Subcutaneous abdominal adipose tissue (tissue), 5 donors: Measurements from ENCODE around the gene NET1.
A peak's percentile ranks its signal among the peaks of the same experiment; 100 is the strongest.

Source experiments
- H3K27ac ChIP-seq: one replicate; pipeline ENCODE4 v1.7.0; 2013; ENCODE audit warnings: low read depth, mild to moderate bottlenecking, inconsistent platforms, low read length, moderate library complexity
- H3K27me3 ChIP-seq, 5 donors: one replicate each; pipeline ENCODE4 v1.7.0; 2013; ENCODE audit warnings: low read length in 5 of 5, inconsistent platforms in 1 of 5; ENCODE audit not compliant: control insufficient read depth in 5 of 5, insufficient read depth in 4 of 5
- H3K36me3 ChIP-seq, 5 donors: one replicate each; pipeline ENCODE4 v1.7.0; 2013; ENCODE audit warnings: low read length in 5 of 5; ENCODE audit not compliant: control insufficient read depth in 5 of 5, insufficient read depth in 5 of 5
- H3K4me1 ChIP-seq, 5 donors: one replicate each; pipeline ENCODE4 v1.7.0; 2013; ENCODE audit warnings: low read length in 5 of 5, mild to moderate bottlenecking in 3 of 5, moderate library complexity in 1 of 5; ENCODE audit not compliant: control insufficient read depth in 5 of 5, insufficient read depth in 5 of 5
- H3K4me3 ChIP-seq, 5 donors: one replicate each; pipeline ENCODE4 v1.7.0; 2013; ENCODE audit warnings: low read length in 5 of 5, low read depth in 1 of 5
- H3K9ac ChIP-seq, 5 donors: one replicate each; pipeline ENCODE4 v1.7.0; 2013; ENCODE audit warnings: low read length in 5 of 5, mild to moderate bottlenecking in 4 of 5, moderate library complexity in 3 of 5
- H3K9me3 ChIP-seq, 5 donors: one replicate each; pipeline ENCODE4 v1.7.0; 2013; ENCODE audit warnings: low read length in 5 of 5; ENCODE audit not compliant: control insufficient read depth in 5 of 5
- donor health status: healthy.
- donor health status: healthy.
- donor health status: healthy.
- donor health status: healthy.
- donor health status: healthy.

Gene NET1

DNA sequence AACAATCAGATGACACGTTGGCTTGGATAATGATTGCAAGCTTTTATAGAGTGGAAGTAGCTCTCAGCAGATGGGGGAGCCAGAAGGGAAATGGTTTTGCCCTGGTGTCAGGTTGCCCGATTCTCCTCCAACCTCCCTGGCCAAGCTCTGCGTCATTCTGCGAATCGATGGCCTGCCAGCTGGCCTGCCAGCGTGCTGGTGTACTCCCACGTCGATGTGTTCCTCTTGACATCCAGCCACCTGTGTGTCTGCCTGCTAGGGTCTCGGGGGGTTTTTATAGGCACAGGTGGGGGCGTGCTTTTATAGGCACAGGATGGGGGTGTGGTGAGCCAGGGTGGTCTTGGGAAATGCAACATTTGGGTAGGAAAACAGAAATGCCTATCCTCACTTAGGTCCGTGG, 4.6 kb downstream of the NET1 start:
- peaks cover 0 to 5% (median 3%) of the 10 kb centered on the region in 5 donors for H3K9me3 ChIP-seq
- no peaks in the 10 kb centered on the region for H3K27me3 ChIP-seq
- no peak overlapping the region for H3K9ac ChIP-seq
- H3K4me3 ChIP-seq, result no peak overlapping the region
- no peak overlapping the region for H3K27ac ChIP-seq
- H3K36me3 ChIP-seq, result no peaks in the 10 kb centered on the region
- peaks cover 0 to 17% (median 13%) of the 10 kb centered on the region in 5 donors for H3K4me1 ChIP-seq

DNA sequence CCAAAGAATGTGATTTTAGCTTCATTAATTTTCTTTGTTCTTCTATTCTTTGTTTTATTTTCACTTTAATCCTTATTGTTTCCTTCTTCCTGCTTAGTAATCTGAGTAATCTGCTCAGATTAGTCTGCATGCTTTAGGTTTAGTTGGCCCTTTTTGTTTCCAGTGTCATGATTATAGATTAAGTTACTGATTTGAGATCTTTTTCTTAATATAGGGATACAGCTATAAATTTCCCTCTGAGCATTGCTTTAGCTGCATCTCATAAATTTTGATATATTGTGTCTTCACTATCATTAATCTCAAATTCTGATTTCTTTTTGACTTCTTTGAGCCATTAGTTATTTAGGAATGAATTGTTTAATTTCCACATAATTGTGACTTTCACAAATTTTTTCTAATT, 6.2 kb downstream of the NET1 start:
- no peaks in the 10 kb centered on the region for H3K27me3 ChIP-seq
- no peak overlapping the region for H3K27ac ChIP-seq
- H3K4me1 ChIP-seq, result peaks cover 0 to 11% (median 4%) of the 10 kb centered on the region in 5 donors
- no peak overlapping the region for H3K4me3 ChIP-seq
- peaks cover 0 to 5% (median 3%) of the 10 kb centered on the region in 5 donors for H3K9me3 ChIP-seq
- H3K36me3 ChIP-seq, result no peaks in the 10 kb centered on the region
- no peak overlapping the region for H3K9ac ChIP-seq

DNA sequence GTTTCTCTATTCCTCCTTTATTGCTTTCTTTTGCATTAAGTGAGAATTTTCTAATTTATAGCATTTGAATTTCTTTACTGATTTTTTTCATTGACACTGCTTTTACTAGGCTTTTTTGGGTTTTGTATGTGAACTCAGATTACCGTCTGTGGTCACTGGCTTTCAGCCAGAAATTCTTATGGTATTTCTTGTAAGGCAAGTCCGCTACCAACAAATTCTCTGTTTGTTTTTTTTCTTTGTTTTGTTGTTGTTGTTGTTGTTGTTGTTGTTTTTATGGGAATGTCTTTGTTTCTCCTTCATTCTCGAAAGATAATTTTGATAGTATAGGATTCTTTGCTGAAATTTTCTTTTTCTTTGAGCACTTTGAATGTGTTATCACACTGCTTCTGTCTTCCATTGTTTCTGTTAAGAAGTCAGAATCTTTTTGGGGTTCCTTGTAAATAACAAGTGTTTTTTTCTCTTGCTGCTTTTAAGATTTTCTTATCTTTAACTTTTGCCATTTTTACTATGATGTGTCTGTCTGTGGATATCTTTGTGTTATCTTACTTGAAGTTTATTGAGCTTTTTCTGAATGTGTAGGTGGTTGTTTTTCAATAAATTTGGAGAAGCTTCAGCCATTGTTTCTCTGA, 7.2 kb downstream of the NET1 start:
- Histone ChIP-seq H3K36me3 (no peaks in the 10 kb centered on the region), H3K9me3 (peaks cover 0 to 5% (median 3%) of the 10 kb centered on the region in 5 donors), H3K27ac (no peak overlapping the region), H3K4me1 (peaks cover 0 to 11% (median 6%) of the 10 kb centered on the region in 5 donors), H3K9ac (no peak overlapping the region), H3K4me3 (no peak overlapping the region), H3K27me3 (no peaks in the 10 kb centered on the region)

DNA sequence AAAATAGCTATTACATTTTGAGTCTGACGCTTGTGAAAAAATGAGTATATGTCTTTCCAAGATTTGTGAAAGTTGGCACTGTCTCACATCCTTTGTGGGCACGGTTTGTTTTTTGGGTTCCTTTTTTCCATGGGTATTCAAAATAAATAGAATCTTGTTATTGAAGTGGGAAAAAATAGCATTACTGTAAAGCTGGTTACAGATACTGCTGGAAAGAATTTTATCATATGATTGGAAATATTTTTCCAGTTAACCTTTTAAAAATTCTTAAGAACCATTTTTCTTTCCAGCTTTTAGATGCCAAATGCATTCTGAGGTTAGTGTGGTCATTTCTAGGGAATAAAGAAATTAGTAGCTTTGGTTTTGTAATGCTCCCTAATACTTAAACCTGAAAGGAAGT, 11.4 kb downstream of the NET1 start:
- Histone ChIP-seq H3K4me3 (no peak overlapping the region), H3K27me3 (no peaks in the 10 kb centered on the region), H3K9ac (peak overlapping the region in 1 of 5 donors; percentile 32), H3K27ac (no peak overlapping the region), H3K4me1 (peaks cover 0 to 11% (median 9%) of the 10 kb centered on the region in 5 donors), H3K36me3 (no peaks in the 10 kb centered on the region), H3K9me3 (peaks cover 0 to 3% (median 0%) of the 10 kb centered on the region in 5 donors)

DNA sequence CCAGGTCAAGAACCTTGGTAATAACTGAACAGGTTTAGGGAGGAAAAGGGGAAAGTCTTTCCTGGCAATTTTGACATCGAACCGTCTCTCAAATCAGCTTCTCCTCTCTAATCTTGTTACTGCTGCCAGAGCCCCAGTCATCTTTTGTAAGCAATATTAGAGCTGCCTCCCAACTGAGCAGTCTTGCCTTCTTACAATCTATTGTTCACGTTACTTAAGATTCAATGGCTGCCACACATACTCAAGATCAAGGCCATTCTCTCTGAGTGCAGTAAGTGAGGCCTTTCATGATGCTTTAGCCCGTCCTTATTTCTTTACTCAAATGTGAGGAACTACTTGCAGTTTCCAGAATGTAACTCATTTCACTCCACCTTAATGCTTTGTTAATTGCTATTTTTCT, 12.4 kb downstream of the NET1 start:
- Histone ChIP-seq H3K4me3 (no peak overlapping the region), H3K9me3 (no peaks in the 10 kb centered on the region), H3K27me3 (no peaks in the 10 kb centered on the region), H3K36me3 (peaks cover 0 to 4% (median 0%) of the 10 kb centered on the region in 5 donors), H3K4me1 (peaks cover 0 to 11% (median 9%) of the 10 kb centered on the region in 5 donors), H3K27ac (no peak overlapping the region), H3K9ac (no peak overlapping the region)

DNA sequence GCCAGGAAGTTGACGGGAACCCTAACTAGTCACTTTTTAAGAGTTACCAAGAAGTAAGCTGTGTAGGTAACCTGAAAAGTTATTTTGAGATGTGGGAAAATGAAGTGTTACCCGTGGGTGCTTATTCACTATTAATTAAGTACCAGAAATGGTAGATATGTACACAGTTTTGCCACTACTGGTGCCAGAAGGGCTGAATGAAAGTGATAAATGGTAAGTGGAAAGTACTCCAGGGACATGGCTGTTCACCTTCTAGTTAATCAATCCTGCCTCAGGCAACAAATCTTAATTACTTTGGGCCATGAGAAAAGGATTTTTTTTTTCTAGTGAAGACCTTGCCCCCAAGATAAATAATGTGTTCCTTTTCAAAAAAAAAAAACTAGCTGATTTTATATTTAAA, 15.8 kb downstream of the NET1 start:
- Histone ChIP-seq H3K9me3 (peaks cover 0 to 3% (median 0%) of the 10 kb centered on the region in 5 donors), H3K4me1 (peaks cover 0 to 14% (median 9%) of the 10 kb centered on the region in 5 donors), H3K36me3 (peaks cover 0 to 4% (median 0%) of the 10 kb centered on the region in 5 donors), H3K9ac (peak overlapping the region in 1 of 5 donors; percentile 39), H3K4me3 (no peak overlapping the region), H3K27ac (no peak overlapping the region), H3K27me3 (no peaks in the 10 kb centered on the region)

DNA sequence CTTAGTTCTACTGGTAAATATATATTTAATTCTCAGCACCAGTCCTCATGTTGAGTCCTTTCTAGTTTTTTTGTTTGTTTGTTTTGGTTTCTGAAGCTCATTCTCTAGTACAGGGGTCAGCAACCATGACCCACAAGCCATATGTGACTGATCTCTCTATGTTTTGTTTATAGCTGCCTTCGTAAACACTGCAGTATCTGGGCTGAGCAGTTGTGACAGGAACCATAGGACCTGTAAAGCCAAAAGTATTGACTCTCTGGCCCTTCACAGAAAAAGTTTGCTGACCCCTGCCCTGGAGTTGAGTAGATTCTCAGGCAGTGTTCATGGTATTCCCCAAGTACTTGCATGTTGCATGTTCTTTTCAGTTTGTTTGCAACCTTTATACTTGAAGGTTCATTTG, 20.8 kb downstream of the NET1 start:
- Histone ChIP-seq H3K4me1 (peaks cover 0 to 9% (median 3%) of the 10 kb centered on the region in 5 donors), H3K9me3 (peaks cover 0 to 3% (median 0%) of the 10 kb centered on the region in 5 donors), H3K9ac (no peak overlapping the region), H3K4me3 (no peak overlapping the region), H3K27ac (no peak overlapping the region), H3K36me3 (peaks cover 0 to 4% (median 0%) of the 10 kb centered on the region in 5 donors), H3K27me3 (no peaks in the 10 kb centered on the region)

DNA sequence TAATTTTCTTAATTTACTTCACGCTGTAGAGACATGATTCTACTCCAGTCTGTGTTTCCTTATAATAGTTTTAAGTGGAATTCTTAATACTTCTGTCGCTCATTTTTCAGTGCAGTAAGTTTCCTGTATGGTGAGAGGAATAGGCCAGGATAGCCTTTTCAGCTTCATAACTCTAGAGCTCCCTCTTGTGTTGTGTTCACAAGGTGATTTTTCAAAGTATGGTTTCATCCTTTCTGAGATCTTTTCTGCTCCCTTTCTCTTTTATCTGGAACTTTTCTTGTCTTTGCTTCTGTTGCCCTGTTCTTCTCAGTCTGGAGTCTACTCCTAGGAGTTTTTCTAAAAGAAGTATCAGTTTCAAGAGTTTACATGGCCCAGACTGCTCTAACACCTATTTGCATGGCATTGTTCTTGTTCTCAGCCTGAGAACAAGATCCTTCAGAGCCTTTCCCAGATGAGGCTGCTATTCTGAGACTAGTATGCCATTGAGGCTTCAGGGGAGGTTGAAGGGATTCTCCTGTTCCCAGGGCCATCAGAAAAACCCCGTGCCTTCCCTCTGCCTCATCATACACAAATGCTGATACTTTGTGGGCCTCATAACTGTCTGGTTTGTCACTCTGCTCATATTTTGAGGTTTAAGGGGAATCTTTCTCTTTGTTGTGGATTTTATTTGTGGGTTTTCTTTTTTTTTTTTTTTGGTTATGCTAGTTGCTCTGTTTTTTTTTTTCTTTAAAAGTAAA, 21.8 kb downstream of the NET1 start:
- no peak overlapping the region for H3K9ac ChIP-seq
- H3K9me3 ChIP-seq, result peaks cover 0 to 3% (median 0%) of the 10 kb centered on the region in 5 donors
- H3K4me3 ChIP-seq, result no peak overlapping the region
- H3K27ac ChIP-seq, result no peak overlapping the region
- H3K27me3 ChIP-seq, result no peaks in the 10 kb centered on the region
- peaks cover 0 to 9% (median 3%) of the 10 kb centered on the region in 5 donors for H3K4me1 ChIP-seq
- peaks cover 0 to 3% (median 0%) of the 10 kb centered on the region in 5 donors for H3K36me3 ChIP-seq

DNA sequence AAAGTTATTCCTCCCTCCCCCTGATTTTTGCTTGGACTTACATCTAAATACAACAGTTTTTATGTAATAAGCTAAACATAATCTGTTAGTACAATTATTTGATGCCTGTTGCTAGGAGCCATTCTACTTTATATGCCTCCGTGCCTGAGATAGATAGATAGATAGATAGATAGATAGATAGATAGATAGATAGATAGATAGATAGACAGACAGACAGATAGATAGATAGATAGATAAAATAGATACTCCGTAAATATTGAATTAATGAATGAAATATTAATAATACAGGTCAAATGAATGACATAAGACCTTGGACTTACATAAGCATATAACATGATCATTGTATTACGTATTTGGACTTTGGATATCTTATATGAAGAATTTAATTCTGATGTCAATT, 23.0 kb downstream of the NET1 start:
- H3K36me3 ChIP-seq, result peaks cover 0 to 3% (median 0%) of the 10 kb centered on the region in 5 donors
- H3K27ac ChIP-seq, result no peak overlapping the region
- no peaks in the 10 kb centered on the region for H3K27me3 ChIP-seq
- H3K4me3 ChIP-seq, result no peak overlapping the region
- no peak overlapping the region for H3K9ac ChIP-seq
- peaks cover 0 to 9% (median 3%) of the 10 kb centered on the region in 5 donors for H3K4me1 ChIP-seq
- H3K9me3 ChIP-seq, result peaks cover 0 to 3% (median 0%) of the 10 kb centered on the region in 5 donors

DNA sequence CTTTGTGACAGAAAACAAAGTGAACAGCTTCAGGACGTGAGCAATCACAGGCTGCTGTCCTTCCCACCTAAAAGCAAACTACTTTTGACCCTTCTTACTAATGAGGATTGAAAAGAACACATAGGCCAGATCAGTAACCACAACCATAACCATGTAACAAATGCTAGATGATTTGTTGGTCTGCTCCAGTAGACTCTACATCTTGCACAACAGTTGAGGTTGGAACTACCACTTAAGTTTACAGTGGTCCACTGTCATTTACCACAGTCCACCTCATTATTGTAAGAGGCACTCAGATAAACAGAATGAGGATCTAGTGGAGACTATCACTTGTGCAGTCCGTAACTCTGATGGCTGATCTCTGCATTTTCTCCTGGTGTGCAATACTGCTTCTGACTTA, 27.8 kb downstream of the NET1 start:
- Histone ChIP-seq H3K4me3 (no peak overlapping the region), H3K27ac (no peak overlapping the region), H3K4me1 (peaks cover 0 to 9% (median 0%) of the 10 kb centered on the region in 5 donors), H3K9ac (no peak overlapping the region), H3K36me3 (no peaks in the 10 kb centered on the region), H3K9me3 (no peaks in the 10 kb centered on the region), H3K27me3 (no peaks in the 10 kb centered on the region)
